HuH-7.5 (cell line): ENCODE measurements around the gene MST1R.

Experiments used
- DNase-seq: peaks from one replicate; pipeline ENCODE4 v3.0.0; 2011; ENCODE audit warnings: low spot score

The MST1R gene

DNA sequence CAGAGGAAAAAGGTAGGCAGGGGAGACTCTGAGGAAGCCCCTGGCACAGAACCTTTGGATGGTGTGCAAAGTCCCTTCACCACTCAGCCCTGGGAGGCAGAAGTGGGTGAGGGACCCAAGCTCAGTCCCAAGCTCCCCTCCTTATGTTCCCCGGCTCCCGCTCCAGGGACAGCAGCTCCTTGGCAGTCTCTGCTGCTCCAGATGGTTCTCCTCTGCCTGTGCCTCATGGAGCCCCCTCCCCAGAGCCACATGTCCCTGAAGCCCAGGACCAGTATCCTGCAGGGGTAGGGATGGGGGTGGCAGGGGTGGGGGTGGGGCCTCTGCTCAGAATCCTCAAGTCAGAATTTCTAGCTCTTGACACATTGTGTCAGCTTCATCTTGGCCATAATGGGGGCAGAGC lies 26.0 kb downstream of the MST1R start:
- no peak for DNase-seq

DNA sequence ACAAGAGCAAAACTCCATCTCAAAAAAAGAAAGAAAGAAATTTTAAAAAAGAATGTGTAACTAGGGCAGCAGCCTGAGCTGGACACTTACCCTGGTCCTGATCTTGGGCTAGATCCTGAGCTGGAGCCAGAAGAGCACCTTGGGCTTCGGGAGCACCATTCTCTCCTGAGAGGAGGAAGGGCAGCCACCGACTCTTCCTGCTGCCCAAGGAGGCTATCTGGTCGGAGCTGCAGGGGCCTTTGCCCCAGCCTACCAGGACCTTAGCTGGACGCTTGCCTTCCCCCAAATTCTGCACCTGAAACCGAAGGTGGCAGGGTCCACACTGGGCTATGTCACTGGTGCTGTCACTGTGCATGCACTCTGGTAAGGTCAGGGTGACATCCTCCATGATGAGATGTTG lies 27.1 kb downstream of the MST1R start:
- DNase-seq, result no peak

DNA sequence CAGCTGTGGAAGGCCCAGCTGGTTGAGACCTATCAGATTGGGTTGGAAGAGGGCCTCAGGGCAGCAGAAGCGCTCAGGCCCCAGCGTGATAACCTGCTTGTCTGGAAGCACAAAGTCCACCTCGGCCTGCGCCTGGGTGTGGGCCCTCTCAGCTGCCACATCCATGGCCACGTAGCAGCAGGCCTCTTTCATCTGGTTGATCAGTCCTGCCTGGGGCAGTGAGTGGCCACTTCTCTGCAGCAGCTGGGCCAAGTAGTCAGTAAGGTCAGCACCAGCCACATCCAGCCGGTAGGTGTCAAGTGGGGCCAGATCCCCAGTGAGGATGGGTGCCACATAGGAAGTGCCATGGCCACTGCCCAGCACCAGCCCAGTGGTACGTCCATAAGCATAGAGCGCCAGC lies 30.1 kb downstream of the MST1R start:
- peak; percentile 55 for DNase-seq

DNA sequence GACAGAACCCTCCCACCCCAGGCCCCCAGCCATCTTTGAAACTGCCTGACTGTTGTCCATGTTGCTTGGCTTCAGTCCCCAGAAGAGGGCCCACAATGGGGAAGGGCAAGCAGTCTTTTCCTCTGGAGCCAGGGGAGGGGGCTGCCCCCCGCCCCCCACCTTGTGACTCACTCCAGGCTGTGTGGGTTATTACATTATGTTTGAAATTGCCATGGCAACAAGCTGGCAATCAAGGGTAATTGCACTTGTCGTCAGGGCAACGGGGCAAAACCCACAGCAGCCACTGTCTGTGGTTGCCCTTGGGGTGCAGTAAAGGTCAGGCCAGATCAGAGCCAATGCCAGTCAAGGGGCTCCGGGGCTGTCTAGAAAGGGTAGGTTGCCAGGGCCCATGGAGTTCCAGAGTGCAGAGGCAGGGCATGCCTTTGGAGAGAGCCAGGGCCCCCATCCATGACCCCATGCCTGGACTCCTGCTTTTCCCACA lies 30.8 kb downstream of the MST1R start:
- no peak for DNase-seq

DNA sequence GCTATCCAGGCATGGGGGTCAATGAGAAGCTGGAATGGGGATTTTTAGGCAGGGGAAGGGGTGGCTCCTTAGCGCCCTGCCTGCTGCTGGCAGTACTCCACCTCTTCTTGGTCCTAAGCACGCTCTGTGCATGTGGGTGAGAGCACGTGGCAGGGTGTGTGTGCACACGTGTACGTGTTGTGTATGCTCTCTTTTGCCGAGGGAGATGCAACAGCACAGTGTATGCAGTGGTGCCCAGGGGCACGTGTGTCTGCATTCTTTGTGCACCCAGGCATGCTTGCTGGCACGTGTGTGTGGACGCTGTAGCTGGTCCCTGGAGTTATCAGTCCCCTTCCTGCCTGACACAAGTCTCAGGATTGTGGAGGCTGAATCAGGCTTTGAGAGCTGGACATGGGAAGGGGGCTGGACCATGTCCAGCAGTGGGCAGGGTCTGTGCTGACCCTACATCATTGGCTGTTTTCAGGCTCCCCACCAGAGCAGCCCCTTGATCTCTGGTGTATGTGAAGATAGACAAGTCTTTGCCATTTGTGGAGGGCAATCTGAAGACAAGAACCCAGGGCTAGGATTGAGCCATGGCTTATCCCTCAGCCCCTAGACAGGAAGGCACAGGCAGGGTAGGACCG lies 32.0 kb downstream of the MST1R start:
- DNase-seq, result no peak

DNA sequence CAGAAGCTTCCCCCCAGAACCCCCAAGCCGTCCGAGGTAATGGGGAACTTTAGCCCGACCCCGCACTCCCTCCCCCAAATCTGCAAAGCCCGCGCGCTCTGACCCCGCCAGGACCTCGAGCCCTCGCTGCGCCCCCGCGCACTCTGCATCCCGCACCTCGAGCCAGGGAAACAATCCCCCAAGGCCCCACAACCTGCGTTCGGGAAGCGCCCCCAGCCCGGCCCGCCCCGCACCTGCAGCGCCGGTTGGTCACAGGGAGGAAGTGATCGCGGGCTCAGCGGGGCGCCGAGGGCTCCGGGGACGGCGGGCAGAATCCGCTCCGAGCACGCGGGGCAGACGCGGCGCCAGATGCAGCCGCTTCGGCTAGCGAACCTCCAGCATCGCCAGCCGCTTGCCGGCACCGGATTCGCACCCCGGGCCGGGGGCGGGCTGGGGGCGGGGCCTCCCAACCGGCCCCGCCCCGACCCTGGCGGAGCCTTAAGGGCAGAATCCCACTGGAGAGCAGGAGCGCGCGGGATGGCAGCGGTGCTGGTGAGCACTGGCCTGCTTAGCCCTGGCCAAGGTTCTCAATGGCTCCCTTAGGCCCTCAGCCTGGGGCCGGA lies 34.0 kb downstream of the MST1R start, which contains the start of gene CAMKV:
CAMKV (minus strand) TSS at position 382 of the 602 bp plus-strand sequence. CDS start 7,518 bp downstream, outside the sequence.
- DNase-seq, result peak; percentile 51

DNA sequence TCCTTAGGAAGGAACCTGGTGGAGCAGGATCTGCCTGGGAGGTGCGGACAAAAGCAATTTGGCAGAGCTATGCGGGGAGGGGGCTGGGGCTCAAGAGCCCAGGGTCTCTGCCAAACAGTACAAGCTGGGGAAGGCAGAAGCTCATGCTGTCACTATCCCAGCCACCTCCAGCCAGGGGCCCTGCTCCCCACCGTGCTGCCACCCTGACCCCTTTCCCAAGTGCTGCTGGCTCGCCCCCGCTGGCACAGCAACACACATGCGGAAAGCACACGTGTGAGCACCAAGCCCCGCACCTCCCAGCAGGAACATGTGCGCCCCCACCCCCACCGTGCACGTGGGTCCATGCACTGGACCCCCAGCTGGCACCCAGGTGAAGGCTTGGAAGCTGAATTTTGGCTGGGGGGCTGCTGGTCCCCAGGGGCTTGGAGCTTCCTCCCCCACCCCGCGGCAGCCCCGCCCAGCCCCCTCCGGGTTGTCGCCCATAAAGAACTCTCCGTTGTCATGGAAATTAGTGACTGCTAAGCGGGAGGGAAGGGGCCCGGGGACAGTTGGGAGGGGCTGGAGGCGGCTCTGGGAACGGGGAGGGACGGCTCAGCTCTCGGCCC lies 34.7 kb downstream of the MST1R start:
- DNase-seq, result no peak

DNA sequence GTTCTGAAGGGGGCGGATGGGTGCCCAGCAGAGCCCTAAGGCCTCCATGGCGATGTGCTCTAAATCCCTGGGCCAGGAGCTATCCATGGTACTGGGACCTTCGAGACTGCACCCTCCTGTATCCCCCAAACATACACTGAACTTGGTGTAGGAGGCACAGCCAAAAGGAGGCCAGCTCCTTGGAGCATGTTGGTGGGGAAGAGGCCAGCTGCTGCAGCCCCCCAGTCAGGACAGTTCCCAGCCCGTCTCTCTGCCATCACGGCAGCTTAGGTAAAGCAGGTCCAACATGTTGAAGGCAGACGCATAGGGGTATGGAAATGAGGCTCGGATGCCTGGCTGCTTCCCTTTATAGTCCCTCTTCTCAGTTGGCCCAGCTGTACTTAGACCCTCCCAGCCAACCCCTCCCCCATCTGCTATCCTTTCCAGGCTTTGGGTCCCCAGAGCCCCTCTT lies 35.8 kb downstream of the MST1R start:
- DNase-seq, result peak; percentile 49

DNA sequence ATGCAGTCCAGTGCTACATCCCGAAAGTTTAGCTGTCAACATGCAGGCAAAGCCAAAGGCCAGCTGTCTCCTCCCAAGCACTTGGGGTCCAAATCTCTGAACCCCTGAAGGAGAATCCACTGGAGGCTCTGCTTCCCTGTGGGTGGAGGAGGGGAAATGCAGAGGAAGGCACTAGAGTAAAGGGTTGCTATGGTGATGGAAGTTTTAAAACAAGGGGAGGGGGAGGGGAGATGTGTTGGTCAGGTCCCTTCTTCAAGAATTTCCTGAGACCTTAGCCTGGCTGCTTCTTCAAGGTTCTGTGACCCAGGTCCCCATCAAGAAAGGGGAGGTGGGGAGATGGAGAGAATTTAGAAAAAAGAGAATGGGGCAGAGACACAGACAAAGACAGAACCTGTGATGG lies 36.3 kb downstream of the MST1R start:
- DNase-seq, result no peak

DNA sequence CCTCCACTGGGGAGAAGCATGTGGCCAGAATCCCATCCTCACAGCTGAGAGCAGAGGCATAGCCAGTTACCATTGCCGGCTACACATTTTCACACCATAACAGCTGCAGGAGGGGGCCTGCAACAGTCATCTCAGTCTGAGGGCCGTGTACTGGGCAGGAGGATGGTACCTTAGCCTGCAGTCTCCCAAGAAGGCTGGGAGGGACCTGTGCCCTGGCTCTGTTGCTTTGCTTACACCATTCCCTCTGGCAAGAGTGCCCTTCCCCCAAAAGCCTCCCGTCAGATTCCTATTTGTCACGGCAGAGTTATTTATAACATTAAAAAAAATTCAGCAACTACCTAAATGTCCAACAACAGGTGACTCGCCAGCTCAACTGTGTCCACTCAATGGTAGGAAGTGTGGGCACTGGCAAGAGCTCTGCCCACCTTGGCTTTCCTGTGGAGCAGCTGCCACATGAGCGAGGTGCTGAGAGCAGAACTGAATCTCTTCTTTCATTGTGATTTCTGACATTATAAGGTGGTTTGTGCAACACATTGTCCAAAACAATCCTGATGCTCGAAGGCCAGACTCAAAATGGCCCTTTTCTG lies 38.4 kb downstream of the MST1R start:
- no peak for DNase-seq

DNA sequence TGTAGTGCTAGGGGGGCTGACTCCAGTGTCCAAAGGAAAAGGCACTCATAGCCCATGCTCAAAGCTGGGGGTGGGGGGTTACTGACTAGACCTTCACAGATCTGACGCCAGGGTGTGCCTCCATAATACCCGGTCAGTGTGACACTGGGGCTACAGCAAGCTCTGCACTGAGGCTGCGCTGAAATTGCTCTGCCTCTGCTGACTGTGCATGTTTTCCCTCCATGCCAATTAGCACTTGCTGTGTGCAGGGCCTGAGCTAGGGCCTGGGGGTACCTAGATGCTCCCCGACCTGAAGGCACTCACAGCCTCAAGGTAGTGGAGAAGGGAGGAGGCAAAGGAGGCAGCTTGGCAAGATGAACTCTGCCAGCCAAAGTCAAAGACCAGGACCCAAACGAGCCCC lies 39.2 kb downstream of the MST1R start:
- no peak for DNase-seq

DNA sequence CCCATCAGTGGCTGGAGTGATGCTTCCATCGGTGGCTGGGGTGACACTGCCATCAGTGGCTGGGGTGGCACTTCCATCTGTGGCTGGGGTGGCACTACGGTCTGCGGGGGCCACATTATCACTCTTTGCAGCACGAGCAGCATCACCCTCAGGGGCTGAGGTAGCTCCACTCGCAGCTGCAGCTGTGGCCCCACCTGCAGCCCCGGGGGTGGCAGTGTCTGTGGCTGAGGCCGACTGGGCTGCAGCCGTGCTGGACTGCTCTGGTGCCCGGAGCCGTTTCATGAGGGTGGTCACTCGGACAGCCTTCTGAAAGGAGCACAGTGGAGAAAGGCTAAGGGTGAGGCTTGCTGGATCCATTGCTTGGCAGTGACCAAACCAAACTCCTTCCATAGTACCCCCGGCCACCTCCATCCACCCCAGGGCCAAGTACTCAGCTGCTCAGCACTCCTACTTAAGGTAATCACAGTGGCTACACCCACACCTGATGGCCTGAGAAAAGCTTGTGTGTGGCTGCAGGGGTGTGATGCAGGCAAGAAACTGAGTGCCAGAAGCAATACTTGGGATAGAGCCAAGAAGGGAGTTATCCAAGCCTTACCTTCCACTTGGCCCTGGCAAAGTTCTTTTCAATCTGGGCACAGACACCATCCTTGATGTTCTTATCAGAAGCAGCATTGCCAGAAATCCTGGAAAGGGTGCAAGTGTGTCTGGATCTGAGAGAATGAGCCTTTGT lies 43.9 kb downstream of the MST1R start:
- no peak for DNase-seq

DNA sequence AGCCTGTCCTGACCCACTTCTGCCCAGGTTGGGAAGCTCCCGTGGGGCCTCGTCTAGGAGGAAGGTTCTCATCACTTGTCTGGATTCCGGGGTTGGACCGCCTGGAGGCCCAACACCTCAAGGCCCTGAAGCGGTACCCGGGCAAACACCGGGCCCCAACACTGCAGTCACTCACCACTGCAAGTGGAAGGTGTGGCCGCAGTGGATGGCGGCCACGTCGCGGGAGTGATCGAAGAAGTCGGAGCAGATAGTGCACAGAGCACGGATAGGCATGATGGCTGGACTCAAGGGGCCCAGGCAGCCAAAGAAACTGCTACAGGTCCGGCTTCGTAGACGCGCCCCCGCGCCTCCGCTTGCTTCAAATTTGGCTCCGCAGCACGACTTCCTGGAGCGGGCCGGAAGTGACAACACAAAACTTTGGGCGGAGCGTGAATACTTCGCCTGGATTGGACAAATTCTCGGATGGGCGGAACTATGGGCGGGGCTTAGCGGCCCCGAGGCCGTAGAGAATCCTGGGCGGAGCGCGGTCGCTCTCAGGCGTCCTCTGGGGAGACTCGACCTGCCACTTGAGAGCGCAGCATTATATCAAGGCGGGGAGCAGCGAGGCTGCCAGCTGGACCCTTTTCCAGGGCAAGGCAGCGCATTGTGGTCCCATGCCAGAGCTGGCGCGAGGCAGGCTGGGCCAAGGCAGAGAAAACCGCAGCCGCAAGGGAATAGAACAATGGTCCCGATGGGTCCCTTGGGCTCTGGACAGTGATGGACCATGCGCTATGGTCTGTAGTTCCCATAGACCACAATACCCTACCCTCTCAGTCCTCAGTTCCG lies 47.3 kb downstream of the MST1R start, which contains the start of gene TRAIP:
TRAIP (minus strand) TSS at position 384 of the 825 bp plus-strand sequence; CDS start at position 273, 111 bp downstream.
- DNase-seq, result peak; percentile 97

DNA sequence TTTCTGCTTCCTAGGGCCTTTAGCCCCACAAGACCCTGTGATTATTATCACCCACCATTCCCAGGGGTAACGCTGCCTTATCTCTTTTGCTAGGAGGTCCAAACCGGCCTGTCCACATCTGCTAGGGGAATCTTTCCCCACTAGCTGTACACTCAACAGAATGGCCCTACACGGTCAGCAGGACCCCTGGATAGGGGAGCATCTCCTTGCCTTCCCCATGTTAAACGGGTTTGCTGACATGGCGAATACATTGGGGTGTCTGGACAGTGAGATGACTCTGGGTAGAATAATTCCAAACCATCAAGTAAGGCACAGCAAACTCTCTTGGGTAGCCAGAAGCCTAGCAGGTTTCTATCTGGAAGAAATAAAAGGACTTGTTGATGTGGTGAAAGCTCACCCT lies 48.0 kb downstream of the MST1R start:
- DNase-seq, result no peak

DNA sequence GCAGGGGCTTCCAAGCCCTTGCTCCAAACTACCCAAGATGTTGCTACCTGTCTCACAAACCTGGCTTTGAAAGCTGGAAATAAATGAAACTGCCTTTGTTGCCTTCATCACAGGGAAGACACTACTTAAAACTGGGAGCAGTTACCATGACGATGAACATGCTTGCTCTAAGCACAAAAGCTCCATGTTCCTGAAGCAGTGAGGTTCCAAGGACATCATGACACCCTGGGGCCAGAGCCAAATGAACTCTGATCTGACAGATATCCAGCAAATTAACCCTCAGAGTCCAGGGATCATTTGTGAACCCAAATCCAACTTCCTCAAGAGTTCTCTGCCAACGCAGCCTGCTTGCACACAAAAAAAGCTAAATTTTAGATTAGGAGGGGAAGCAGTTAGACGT lies 58.0 kb downstream of the MST1R start:
- no peak for DNase-seq

DNA sequence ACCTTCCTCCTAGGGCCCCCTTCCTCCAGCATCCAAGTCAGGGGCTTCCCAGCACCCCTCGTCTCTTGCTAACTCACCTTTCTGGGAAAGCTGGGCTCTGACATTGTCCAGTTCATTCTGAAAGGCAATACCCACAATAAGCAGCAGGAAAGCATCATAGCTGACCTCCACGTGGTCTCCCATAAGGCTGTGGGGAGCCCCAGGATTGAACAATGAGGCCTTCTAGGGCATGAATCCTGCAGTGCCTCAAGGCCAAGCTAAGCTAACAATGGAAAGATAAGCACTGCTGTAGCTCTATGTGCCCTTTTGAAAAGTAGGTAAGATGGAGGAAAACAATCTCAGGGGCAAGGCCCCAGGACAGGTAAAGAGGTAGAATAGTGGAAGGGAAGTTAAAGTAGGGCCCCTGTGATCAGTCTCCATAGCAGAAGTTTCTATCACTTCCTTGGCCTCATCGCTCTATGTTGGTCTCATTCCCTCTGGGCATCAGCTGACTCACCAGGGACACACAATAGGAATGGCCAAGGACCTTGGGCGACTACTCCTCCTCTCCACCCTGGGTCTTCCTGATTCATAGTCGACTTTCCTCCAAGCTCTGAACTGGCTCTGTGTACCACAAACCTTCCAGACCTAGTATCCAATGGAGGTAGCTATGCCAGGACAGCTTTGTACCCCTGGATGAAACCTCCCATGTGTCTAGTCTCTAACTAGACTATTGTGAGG lies 59.0 kb downstream of the MST1R start:
- DNase-seq, result no peak

DNA sequence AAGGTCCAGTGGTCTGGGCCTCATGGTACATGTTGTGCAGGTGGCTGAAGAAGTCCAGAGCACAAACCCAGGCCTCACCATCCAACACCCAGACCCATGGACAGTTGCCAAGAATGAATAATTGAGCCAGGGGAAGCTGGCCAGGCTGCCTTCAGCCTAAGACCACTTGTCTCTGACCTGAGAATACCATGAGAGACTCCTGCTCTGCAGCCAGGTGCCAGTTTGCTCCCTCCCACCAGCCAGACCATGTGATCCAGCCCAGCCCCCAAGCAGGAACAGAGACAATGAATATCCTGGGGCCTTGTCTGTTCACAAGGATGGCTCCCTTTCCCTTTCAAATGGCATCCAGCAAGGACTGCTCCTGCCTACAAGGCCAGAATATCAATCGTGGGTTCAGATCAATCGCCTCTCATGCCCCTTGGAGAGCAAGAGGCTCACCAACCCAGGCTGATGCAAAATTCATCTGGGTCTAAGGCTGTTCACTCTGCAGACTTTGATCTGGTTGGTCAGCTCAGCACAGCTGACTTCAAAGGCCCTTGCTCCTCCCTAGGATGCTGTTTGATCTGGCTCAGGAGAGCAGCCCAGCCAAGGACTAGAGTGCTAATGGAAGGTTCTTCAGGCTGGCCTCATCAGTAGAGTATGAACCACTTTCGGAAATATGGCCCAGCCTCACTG lies 60.7 kb downstream of the MST1R start:
- DNase-seq, result no peak

DNA sequence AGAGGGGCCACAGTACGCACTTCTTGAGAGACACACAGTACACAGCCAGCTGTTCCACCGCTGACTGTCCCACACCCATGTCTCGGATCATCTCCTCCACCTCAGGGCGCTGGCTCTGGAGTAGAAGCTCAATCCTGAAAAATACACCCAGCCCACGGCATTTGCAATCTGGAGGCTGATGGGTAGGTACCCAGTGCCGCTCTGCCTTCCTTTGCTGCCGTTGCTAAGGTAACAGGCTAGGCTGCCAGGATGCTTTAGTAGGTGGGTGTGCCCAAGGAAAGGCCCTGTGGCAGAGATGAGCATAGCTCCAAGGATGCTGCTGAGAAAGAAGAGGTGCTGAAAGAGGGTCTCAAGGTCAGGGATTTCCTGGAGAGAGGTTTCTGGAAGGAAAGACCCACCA lies 61.9 kb downstream of the MST1R start:
- no peak for DNase-seq

DNA sequence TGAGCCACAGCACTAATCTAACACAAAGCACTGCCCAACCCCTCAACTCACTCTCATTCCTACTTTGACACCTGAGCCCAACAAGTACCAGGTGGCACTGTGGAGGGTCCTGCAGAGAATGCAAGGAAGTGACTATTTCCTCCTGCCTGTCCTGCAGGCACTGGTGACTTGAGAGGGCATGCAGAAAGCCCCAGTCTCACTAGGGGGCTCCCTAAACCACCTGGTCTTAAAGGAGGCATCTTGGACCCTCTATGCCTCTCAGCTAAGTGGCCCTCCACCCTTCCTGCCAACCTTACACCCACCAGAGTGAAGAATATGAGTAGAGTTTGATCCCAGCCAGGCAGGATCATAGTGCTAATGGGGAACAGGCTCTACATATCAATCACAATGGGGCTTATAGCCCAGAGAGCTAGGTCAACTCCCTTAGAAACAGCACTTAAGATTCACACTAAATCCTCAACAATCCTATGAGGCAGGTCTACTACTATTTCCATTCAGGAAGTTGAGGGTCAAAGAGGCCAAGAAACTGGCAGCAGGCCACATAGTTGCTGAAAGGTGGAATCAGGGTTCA lies 62.5 kb downstream of the MST1R start:
- DNase-seq, result no peak

DNA sequence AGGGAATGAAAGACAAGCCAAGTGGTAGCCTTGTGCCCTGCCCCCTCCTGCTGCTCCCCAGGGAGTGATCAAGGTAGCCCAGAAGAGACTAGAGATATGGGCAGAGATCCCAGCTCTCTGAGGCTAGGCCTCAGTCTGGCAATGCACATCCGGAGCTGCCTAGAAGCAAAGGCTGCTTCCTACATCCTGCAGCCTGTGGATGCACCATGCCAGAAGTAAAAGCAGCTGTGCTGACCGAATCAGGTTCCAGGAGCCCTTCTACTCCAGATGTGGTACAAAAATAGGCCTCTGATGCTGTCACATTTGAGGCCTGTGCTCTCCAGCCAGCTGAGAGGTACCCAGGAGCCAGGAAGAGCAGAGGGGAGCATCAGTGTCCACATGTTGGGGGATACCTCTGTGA lies 63.3 kb downstream of the MST1R start:
- no peak for DNase-seq
